ENCODE results near the gene DNAH12. TPM values are rescaled to one million over a fixed set of nuclear protein-coding genes. Genes with fewer than 3 reads are reported as not detected.

The DNAH12 gene
- total RNA-seq, 1 donor from 2014 or later: 0.22 TPM

DNA sequence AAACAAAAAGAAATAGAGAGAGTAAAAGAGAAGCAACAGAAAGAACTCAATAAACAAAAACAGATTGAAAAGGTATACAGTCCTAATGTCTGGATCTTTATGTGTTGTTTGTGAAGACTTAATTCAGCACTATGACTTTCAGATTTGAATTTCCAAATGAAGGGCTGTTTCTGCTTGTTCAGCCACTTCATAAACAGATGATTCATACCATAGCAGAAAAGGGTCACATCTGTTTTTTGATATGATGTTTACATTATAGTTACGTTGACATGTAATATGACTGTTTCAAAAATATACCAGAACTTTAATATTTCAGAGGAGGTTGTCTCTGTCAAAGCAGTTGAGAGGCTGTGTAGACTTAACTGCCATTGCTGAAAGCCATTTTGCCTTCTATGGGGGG lies 275.7 kb downstream of the DNAH12 start:
- intact Hi-C loops (cut with DNase I): no loop called here

DNA sequence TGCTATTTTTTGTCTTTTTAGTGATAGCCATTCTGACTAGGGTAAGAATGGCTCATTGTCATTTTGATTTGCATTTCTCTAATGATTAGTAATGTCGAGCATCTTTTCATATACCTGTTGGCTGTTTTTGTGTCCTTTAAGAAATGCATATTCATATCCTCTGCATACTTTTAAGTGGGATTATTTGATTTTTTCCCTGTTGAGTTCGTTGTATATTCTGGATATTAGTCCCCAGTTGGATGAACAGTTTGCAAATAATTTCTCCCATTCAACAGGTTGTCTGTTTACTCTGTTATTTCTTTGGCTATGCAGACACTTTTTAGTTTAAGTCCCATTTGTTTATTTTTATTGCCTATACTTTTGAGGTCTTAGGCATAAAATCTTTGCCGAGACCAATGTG lies 282.2 kb downstream of the DNAH12 start:
- intact Hi-C loops (cut with DNase I): no loop called here

More for the DNA sequence above, 275.7 kb downstream of the DNAH12 start:
- no peak for DNase-seq (ENCODE audit: low spot score)

DNA sequence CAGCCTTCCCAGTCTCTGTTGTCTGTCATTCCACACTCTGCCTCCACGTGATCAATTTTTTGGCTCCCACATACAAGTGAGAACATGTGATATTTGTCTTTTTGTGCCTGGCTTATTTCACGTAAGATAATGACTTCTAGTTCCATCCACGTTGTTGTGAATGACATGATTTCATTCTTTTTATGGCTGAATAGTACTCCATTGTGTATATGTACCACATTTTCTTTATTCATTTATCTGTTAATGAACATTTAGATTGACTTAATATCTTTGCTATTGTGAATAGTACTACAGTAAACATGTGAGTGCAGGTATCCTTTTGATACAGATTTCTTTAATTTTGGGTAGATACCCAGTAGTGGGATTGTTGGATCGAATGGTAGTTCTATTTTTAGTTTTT lies 283.0 kb downstream of the DNAH12 start:
- no peak for DNase-seq (ENCODE audit: low spot score)
- intact Hi-C loops (cut with DNase I): no loop called here

More for the DNA sequence above, 282.2 kb downstream of the DNAH12 start:
- no peak for DNase-seq (ENCODE audit: low spot score)

DNA sequence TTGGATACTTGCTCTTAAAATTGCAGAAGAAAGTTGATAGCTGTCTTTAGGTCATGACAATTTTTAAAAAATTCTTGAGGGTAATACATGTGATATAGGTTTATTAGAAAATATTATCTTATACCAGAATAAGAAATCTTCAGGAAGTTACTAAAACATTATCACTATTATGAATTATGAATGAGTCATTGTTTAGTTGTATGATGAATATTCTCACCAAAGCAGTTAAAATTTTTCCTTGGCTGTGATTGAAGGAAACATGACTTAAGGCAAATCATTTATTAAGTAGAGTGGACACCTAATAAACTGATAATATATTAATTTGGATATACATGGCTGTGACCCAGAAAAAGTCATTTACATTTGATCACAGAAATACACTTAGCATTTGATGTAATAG lies 286.5 kb downstream of the DNAH12 start:
- intact Hi-C loops (cut with DNase I): no loop called here
- DNase-seq (ENCODE audit: low spot score): no peak

DNA sequence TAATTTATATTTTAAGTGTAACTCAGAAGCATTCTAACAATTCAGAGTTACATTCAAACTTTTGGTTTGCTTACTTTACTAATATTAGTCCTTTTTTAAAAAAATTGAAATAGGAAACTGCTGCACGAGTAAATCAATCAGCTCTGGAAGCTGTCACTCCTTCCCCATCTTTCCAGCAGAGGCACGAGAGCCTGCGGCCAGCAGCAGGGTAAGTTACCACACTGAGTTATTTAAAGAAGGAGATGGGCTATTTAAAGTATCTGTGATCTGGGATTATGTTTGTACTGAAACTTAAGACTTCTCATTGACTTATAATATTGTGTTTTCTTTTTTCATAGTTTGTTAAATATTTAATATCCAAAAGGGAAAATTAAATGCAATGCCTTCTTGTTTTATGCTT lies 287.3 kb downstream of the DNAH12 start:
- no peak for DNase-seq (ENCODE audit: low spot score)
- intact Hi-C loops (cut with DNase I): no loop called here

DNA sequence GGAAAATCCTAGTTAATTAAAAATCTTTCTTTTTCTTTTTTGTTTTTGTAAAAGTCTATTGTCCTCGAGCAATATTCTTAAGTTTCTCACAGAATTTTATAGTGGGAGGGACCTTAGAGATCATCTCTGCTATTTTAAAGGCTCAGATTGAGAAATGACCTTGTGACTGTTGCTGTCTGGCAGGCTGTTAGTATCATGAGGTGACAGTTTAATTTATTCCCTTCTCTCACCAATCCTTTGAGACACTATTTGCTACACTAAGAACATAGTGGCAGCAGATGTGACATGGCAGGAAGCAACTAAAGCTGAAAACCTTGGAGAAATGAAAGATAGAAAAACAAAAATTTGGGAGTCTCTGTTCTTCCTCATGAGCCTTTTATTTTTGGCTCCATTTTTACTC lies 291.7 kb downstream of the DNAH12 start:
- DNase-seq (ENCODE audit: low spot score): no peak
- intact Hi-C loops (cut with DNase I): no loop called here

DNA sequence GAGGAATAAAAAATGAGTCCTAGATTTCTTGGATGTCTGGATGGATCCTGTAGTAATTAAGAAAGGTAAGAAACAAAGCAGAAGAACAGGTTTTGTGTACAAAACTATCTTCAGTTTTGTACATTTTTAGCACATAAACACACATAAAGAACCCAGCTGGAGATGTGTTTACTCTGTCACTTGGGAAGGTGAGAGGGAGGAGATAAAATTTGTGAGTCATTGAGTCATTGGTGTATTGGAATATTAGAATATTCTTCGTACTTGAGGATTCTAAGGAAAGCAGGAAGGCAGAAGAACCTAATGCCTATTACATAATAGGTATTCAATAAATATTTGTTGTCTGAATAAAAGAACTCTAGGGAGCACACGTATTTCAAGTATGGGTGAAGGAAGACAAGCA lies 299.2 kb downstream of the DNAH12 start:
- DNase-seq (ENCODE audit: low spot score): no peak
- intact Hi-C loops (cut with DNase I): no loop called here

Other genes starting within 250 kb of the DNAH12 start
- 14.7 TPM for gene PDE12, start 11.9 kb upstream of the DNAH12 start, total RNA-seq
- 103 TPM for gene ARF4, start 53.0 kb upstream of the DNAH12 start, total RNA-seq
- 22.1 TPM for gene DENND6A, start 148.7 kb upstream of the DNAH12 start, total RNA-seq
- gene SLMAP, start 212.0 kb upstream of the DNAH12 start, total RNA-seq: 578 TPM

All from cardiac septum (tissue), 1 donor.